Activated CD4-positive, alpha-beta T cell treated with anti-CD3 and anti-CD28 coated beads for 4 hours (primary cell): ENCODE measurements around the gene RPL13A.

ENCODE experiments used
- DNase-seq, 2 donors: peaks; one replicate each; pipeline ENCODE4 v3.0.0-alpha.2; 2020

RPL13A gene

DNA sequence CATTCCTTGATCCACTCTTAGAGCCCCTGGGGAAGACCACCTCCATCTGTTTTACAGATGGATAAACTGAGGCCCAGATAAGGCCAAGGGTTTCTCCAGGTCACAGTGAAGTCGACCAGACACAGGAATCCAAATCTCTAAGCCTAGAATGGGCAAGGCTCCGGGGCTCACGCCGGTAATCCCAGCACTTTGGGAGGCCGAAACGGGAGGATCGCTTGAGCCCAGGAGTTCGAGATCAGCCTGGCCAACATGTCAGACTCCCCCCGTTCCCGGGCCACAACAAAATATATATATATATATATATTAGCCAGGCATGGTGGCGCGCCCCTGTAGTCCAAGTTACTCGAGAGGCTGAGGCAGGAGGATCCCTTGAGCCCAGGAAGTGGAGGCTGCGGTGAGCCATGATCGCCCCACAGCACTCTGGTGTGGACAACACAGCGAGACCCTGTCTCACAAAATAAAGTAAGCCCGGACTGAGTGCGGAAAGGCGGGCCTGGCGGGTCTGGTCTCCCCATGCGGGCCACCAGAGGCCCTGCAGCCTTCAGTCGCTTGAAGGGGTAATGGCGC is 615 bp upstream of the RPL13A start:
- DNase-seq: no peak

DNA sequence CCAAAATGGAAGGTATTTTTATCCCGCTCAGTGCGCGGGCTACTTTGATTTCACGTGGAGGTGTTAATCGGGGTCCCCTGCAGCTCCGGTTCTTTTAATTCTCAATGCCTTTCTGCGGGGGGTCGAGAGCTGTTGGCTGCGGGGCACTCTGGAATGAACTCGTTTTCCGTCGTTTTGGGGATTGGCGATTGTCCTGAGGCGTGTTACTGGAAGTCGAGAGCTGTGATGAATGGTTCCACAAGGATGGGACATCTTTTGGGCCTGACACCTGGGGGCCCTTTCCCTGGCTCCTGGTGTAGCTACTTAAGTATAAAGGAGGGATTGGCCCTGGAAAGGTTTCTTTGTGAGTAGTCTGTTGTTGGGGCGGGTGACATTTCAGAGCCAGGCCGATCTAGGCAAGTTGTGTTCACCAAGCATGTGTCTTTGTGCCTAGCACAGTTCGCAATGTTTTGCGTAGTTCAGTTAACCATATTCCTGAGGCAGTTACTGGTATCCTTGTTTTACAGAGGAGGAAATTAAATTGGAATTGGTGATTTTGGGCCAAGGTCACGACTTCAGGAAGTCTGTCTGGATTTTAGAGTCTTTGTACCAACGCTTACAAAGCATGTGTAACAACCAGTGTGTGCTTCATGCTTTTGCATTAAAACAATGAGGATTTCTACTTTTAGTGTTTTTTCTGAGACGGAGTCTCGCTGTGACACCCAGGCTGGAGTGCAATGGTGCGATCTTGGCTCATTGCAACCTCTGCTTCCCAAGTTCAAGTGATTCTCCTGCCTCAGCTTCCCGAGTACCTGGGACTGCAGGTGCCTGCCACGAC is 846 bp downstream of the RPL13A start:
- no peak for DNase-seq

DNA sequence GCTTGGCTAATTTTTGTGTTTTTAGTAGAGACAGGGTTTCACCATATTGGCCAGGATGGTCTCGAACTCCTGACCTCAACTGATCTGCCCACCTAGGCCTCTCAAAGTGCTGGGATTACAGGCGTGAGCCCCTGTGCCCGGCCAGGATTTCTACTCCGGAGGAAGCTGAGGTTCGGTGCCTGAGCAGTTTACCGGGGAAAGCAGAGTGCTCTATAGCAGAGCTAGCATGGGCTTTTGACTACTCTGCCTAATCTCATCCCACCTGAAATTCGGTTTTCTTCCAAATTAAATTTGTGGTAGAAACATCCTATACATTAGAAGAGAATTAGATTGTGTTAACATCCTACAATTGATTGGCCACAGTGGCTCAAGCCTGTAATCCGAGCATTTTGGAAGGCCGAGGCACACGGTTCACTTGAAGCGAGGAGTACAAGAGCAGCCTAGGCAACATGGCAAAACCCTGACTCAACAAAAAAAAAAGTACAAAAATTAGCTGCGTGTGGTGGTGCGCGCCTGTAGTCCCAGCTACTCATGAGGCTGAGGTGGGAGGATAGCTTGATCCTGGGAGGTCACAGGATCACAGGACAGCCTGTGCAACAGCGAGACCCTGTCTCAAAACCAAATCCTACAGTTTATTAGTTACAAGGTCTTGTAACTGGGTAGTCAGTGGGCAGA is 1.6 kb downstream of the RPL13A start:
- DNase-seq: no peak

DNA sequence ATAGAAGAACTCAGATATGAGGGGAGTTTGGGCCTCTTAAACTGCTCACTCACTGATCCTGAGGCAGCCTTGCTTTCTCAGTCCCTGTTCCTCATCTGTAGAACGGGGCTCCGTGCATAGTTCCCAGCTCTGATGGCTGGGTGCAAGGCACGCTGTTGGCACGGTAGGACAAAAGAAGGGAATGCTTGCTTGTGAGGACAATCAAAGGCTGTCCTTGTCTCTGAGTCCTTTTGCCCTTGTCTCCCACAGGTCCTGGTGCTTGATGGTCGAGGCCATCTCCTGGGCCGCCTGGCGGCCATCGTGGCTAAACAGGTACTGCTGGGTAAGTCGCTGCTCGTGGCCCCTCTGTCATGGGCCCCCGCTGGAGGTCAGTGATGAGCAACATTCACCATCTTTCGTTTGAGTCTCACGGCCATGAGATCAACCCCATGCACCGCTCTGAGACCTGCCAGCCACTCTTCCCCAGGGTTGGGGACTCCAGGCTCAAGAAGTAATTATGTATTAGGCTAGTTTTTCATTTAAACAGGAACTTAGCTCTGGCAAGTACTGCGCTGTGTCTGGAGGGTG is 2.3 kb downstream of the RPL13A start:
- DNase-seq: no peak

DNA sequence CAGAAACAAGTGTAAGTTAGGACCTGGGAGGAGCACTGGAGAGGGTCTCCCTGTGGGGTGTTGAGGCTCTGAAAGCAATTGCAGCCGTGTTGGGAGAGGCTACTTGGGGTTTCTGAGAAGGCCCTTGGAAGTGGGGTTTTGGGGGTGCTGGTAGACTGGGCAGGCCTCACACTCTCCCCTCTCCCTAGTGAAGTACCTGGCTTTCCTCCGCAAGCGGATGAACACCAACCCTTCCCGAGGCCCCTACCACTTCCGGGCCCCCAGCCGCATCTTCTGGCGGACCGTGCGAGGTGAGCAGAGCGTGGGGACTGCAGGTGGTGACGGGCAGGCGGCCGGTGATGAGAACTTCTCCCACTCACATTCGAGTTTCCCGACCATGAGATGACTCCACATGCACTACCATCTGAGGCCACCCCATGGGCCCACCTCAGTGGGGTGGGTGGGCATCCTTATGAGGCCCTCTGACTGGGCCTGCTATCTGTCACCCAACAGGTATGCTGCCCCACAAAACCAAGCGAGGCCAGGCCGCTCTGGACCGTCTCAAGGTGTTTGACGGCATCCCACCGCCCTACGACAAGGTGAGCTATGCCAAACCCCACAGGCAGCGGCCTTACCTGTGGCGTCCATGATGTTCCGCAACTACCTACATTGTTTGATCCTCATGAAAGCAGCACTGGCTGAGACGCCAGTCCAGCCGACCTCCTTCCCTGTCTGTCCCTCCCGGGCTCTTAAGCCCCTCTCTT is 3.0 kb downstream of the RPL13A start:
- DNase-seq: no peak

DNA sequence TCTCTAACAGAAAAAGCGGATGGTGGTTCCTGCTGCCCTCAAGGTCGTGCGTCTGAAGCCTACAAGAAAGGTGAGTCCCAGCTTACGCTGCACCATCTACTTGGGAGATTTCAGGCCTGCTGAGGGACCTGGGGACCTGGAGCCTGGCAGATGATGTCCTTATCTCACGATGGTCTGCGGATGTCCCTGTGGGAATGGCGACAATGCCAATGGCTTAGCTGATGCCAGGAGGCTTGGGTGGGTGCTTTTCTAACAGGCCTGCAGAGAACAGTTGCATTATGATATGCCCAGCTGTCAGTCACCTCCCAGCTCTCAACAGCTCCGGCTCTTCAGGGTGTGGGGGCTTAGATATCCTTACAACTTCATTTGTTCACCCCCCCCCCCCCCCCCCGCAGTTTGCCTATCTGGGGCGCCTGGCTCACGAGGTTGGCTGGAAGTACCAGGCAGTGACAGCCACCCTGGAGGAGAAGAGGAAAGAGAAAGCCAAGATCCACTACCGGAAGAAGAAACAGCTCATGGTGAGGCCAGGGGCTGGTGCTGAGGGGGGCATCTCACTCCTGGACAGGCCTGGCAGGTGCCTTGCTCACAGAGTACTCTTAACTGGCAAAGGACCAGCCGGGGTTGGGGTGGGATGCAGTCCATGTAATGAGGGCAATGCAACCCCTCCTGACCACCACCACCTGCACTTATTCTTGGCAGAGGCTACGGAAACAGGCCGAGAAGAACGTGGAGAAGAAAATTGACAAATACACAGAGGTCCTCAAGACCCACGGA is 3.8 kb downstream of the RPL13A start:
- no peak for DNase-seq

DNA sequence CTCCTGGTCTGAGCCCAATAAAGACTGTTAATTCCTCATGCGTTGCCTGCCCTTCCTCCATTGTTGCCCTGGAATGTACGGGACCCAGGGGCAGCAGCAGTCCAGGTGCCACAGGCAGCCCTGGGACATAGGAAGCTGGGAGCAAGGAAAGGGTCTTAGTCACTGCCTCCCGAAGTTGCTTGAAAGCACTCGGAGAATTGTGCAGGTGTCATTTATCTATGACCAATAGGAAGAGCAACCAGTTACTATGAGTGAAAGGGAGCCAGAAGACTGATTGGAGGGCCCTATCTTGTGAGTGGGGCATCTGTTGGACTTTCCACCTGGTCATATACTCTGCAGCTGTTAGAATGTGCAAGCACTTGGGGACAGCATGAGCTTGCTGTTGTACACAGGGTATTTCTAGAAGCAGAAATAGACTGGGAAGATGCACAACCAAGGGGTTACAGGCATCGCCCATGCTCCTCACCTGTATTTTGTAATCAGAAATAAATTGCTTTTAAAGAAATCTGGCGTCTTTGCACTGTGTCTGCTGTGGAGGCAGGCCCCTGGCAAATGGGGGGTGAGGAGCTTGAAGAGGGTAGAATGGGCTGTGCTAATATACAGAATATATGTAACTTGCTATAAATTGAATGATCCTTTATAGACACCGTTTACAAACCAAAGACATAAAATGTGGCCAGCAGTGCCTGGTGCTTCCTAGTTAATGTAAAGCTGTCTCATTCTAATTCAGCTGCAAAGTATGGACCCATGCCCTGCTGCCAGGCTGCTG is 4.6 kb downstream of the RPL13A start:
- DNase-seq: no peak

DNA sequence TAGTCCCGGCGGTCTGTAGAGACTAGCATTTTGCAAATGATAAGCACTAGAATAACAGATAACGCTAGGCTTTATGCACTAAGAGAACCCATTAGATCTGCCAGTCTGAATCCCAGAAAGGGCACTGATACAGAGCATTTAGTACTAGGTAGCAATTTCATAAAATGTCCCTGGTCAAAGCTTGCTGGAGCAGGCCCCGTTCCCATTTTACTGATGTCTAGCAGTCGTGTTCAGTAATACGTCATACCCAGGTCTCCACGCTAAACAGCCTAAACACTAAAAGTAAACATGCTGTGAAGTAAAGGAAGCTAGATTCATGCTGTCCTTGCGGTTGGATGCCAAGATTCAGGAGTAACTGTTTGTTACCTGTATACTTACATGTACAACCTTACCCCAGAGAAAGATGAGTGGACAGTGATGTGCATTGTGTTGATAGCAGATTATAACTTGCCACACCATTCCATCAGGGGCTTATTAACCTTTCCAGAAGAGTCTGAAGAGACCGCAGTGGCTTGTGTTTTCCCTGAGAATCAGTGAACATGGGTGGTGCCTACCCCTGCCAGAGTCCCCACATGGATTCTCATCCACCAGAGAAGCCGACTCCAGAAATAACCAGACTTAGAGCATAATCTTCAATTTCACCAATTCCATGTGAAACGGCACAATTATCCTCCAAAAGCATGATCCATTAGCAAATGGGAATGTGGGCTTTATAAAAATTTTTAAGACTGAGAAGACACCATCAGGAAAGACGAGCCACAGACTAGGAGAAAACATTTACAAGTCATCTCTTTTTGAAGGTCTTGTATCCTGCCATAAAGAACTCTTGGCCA is 5.4 kb downstream of the RPL13A start:
- no peak for DNase-seq

DNA sequence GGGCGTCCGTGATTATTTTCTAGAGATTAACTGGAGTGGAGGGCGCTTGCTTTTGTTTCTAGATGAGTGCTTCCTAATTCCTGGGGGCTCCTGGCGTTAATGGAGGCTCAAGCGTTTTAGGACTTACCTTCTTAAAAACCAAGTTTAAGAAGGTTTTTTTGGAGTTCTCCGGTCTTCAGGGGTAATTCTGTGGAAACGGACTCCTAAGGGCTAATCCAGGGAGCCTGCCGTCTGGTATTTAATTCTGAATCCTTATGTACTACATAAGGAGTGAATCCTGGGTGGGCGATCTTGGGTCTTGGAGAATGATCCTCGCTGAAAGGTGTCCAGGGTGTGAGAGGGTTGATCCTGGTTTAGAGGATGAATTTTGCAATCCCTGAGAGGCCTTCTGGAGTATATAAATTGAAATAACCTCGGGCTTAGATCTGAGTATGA is 9.2 kb downstream of the RPL13A start:
- no peak for DNase-seq

DNA sequence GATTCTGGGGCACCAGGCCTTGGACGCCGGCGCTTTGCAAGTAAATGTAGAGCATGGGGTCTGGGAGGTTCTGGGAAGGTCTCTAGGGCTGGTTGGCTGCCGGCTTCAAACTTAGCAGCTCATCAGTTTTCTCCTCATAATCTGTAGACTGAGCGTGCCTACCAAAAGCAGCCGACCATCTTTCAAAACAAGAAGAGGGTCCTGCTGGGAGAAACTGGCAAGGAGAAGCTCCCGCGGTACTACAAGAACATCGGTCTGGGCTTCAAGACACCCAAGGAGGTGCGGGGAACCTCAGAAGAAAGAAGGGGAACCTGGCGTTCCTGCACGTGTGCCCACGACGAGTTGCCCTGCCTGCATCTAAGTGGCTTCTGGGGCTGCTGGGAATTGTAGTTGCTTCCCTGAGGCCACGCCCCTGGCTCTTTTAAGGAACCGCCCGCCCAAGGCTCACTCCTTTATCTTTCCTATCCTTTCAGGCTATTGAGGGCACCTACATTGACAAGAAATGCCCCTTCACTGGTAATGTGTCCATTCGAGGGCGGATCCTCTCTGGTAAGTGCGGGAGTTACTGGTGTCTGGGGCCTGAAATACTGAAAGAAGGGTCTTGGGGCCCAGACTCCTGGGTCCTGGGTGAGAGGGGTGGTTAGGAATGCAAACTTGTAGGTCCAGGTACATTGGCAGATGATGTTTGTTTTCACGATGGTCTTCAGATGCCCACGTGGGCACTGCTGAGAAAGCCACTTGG is 9.8 kb downstream of the RPL13A start:
- DNase-seq: peak; percentile 72 to 73

DNA sequence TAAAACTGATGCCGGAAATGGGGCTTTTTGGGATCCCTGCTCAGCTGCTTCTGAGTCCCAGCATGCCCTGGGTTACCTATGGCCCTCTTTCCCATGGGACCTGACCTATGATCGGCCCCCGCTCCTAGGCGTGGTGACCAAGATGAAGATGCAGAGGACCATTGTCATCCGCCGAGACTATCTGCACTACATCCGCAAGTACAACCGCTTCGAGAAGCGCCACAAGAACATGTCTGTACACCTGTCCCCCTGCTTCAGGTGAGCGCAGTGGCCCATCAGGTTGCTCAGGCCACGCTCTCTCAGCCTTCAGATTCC is 10.3 kb downstream of the RPL13A start:
- no peak for DNase-seq

DNA sequence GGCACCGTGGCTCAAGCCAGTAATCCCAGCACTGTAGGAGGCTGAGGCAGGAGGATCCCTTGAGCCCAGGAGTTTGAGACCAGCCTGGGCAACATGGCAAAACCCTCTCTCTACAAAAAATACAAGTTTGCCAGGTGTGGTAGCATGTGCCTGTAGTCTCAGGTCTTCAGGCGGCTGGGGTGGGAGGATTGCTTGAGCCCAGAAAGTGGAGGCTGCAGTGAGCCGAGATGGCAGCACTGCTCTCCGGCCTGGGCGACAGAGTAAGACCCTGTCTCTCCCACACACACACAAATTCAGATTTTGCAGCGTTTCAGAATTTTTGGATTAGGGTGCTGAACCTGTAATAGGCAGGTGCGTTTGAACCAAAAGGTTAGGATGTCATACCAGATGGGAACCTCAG is 11.1 kb downstream of the RPL13A start:
- DNase-seq: no peak

DNA sequence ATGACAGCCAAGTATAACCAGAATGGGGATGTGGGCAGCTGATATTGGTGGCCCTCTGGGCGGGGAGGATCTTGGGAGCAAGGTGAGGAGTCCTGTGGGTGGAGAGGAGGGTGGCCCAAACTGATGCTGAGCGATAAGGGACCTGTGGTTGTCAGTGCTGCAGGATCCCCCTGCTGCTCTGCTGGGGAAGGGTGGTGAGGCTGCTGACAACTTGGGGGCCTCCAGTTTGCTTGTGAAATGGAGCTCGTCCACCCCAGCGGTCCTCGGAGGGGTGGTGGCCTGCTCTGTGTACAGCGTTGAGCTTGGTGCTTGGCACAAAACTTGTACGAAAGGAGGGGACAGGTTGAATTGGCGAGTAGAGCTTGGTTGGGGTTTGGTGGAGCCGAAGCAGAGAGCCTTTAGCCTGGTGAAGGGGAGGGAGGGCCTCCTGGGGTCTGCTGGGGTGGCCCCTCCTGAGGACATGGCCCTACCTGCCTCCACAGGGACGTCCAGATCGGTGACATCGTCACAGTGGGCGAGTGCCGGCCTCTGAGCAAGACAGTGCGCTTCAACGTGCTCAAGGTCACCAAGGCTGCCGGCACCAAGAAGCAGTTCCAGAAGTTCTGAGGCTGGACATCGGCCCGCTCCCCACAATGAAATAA is 11.7 kb downstream of the RPL13A start:
- no peak for DNase-seq

DNA sequence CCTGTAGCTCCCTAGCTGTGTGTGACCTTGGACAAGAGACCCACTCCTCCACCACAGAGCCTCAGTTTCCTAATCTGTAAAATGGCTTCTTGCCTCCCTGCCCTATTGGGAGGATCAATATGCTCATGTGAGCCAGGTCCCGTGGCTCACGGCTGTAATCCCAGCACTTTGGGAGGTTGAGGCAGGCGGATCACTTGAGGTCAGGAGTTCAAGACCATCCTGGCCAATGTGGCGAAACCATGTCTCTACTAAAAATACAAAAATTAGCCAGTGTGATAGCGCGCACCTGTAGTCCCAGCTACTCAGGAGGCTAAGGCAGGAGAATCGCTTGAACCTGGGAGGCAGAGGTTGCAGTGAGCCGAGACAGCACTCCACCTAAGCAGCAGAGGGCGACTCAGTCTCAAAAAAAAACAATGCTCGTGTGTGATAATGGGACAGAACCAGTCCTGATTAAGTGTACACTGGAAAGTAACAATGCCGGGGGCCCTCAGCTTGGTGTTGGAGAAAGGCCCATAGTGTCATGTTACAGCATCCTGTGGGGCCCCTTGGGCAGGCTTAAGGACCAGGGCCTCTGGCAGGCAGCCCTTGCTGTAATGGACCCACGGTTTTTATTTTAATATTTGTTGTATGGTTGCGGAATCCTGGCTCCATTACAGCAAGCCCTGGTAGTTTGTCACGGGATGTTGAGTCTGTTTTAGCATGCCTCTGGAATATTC is 15.6 kb downstream of the RPL13A start:
- peak; percentile 43 to 59 for DNase-seq

DNA sequence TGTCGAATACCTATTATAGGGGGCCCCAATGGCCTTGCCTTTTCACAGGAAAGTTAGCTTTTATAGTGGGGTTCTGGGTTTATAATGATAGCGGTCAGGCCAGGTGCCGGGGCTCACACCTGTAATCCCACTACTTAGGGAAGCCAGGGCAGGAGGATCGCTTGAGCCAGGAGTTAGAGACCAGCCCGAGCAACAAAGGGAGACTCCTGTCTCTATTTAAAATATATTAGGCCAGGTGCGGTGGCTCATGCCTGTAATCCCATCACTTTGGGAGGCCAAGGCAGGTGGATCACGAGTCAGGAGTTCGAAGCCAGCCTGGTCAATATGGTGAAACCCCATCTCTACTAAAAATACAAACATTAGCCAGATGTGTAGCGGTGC is 16.2 kb downstream of the RPL13A start:
- no peak for DNase-seq

DNA sequence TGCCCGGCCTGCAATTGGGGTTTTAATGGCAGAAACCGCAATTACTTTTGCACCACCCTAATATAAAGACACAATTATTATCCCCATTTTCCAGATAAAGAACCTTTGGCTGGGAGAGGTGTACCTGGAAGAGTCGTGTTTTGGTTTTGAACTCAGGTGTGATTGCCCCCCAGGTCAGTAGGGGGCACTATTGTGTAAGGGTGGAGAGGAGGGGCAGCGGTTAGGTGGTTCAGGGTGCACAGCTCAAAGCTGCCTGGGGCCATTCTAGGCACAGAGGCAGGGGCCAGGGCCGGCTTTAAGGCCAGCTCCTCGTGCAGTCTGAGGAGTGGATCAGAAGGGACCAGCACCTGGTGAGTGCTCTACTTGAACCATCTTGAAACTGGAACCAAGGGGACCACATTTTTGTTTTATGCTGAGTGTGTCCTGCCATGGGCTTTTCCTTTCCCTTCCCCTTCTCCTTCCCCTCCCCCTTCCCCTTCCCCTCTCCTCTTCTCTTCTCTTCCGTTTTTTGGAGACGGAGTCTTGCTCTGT is 19.2 kb downstream of the RPL13A start:
- peak; percentile 71 to 79 for DNase-seq

DNA sequence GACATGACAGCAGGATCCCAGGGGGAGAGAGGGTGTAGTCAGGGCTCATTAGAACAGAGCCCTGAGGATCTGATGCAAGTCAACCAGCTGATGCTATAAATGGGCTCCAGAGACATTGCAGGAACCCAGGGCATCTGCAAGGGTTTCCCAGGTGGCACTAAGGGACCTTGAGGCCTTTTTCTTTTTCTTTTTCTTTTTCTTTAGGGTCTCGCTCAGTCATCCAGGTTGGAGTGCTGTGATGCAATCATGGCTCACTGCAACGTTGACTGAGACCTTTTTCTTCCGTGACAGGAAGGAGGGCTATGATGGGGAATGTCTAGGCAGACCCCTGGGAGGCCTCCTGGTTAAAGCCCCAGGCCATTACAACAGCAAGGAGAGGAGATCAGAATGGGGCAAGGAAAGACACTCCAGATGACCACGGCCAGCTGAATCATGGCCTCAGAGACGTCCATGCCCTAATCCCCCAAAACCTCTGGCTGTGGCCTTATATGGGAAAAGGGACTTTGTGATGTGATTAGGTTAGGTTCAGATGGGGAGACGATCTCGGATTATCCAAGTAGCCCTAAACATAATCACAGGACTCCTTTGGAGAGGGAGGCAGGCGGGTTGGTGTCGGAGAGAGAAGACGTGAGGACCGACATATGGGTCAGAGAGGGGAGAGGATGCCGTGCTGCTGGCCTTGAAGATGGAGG is 20.5 kb downstream of the RPL13A start:
- no peak for DNase-seq
